ENCODE results near the gene ABCA9. TPM values are rescaled to one million over a fixed set of nuclear protein-coding genes. Genes with fewer than 3 reads are reported as not detected.

Gene ABCA9
- total and polyA plus RNA-seq, 2 of the 13 experiments (the other 11 are each of a cell fraction or from before 2014, with no cell fraction given) = 0.04 TPM; not detected in 1

DNA sequence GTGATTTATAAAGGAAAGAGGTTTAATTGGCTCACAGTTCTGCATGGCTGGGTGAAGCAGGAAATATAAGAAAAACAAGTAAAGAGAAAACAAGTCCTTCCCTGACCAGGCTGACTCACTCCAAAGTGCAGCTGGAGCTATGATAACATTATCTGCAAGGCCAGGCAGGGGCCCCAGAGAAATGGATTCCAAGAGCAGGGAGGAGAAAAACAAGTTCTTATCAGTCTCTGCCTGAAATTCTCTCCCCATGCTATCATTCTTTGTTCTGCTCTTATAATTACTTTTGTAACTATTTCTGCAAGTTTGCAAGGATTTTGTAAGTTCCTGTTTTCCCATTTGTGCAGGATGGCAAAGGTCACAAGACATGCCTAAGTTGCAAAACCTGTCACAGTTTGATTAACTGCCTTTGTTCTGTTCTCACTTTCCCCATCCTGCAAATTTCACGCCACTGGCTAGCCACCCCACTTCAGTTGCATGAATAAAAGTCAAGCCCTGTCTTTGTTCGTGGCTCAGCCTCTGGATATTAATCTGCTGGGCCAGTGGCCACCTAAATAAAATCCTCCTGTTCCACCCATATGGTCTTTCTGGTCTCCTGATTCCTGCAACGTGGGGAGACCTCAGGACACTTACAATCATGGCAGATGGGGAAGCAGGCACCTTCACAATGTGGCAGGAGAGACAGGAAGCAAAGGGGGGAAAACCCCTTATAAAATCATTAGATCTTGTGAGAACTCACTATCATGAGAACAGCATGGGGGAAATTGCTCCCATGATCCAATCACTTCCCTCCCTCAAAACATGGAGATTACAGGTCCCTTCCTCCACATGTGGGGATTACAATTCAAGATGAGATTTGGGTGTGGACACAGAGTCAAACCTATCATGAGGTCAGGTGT lies 13.1 kb downstream of the ABCA9 start (continued):
- TF ChIP-seq, protein P1, sequence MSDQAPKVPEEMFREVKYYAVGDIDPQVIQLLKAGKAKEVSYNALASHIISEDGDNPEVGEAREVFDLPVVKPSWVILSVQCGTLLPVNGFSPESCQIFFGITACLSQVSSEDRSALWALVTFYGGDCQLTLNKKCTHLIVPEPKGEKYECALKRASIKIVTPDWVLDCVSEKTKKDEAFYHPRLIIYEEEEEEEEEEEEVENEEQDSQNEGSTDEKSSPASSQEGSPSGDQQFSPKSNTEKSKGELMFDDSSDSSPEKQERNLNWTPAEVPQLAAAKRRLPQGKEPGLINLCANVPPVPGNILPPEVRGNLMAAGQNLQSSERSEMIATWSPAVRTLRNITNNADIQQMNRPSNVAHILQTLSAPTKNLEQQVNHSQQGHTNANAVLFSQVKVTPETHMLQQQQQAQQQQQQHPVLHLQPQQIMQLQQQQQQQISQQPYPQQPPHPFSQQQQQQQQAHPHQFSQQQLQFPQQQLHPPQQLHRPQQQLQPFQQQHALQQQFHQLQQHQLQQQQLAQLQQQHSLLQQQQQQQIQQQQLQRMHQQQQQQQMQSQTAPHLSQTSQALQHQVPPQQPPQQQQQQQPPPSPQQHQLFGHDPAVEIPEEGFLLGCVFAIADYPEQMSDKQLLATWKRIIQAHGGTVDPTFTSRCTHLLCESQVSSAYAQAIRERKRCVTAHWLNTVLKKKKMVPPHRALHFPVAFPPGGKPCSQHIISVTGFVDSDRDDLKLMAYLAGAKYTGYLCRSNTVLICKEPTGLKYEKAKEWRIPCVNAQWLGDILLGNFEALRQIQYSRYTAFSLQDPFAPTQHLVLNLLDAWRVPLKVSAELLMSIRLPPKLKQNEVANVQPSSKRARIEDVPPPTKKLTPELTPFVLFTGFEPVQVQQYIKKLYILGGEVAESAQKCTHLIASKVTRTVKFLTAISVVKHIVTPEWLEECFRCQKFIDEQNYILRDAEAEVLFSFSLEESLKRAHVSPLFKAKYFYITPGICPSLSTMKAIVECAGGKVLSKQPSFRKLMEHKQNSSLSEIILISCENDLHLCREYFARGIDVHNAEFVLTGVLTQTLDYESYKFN (CRISPR knock-in tag; conservative IDR thresholded peaks at IDR 0.05) = peak; percentile 99
- TF ChIP-seq SIN3B (IDR thresholded peaks at IDR 0.05; ENCODE audit: low read length) (no peak), ZNF816 (CRISPR knock-in tag; IDR thresholded peaks at IDR 0.05; ENCODE audit: borderline replicate concordance) (no peak), NR2C2 (CRISPR knock-in tag; IDR thresholded peaks at IDR 0.05; ENCODE audit: borderline replicate concordance) (peak; percentile 91), GATA4 (IDR thresholded peaks at IDR 0.05; ENCODE audit: borderline replicate concordance, low read depth) (peak; percentile 99), ZNF230 (CRISPR knock-in tag; IDR thresholded peaks at IDR 0.05) (no peak; the same call in 1 of the 2 replicates), SOX6 (IDR thresholded peaks at IDR 0.05) (no peak), SOX6 (CRISPR knock-in tag; IDR thresholded peaks at IDR 0.05) (peak; percentile 100), ZZZ3 (CRISPR knock-in tag; IDR thresholded peaks at IDR 0.05; ENCODE audit: borderline replicate concordance) (no peak), PAWR (CRISPR knock-in tag; IDR thresholded peaks at IDR 0.05; ENCODE audit: borderline replicate concordance) (no peak), KAT8 (CRISPR knock-in tag; IDR thresholded peaks at IDR 0.05) (peak; percentile 88), ZNF839 (CRISPR knock-in tag; IDR thresholded peaks at IDR 0.05; ENCODE audit: borderline replicate concordance) (no peak), ZNF335 (CRISPR knock-in tag; IDR thresholded peaks at IDR 0.05) (no peak), MIER3 (CRISPR knock-in tag; IDR thresholded peaks at IDR 0.05; ENCODE audit: borderline replicate concordance) (peak; percentile 95; the same call in 1 of the 2 replicates), MIER2 (CRISPR knock-in tag; IDR thresholded peaks at IDR 0.05) (peak; percentile 81; the same call in 1 of the 2 replicates)
- TF ChIP-seq, protein P2, sequence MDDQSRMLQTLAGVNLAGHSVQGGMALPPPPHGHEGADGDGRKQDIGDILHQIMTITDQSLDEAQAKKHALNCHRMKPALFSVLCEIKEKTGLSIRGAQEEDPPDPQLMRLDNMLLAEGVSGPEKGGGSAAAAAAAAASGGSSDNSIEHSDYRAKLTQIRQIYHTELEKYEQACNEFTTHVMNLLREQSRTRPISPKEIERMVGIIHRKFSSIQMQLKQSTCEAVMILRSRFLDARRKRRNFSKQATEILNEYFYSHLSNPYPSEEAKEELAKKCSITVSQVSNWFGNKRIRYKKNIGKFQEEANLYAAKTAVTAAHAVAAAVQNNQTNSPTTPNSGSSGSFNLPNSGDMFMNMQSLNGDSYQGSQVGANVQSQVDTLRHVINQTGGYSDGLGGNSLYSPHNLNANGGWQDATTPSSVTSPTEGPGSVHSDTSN (CRISPR knock-in tag; IDR thresholded peaks at IDR 0.05; ENCODE audit: borderline replicate concordance) = no peak
- TF ChIP-seq, protein P3, sequence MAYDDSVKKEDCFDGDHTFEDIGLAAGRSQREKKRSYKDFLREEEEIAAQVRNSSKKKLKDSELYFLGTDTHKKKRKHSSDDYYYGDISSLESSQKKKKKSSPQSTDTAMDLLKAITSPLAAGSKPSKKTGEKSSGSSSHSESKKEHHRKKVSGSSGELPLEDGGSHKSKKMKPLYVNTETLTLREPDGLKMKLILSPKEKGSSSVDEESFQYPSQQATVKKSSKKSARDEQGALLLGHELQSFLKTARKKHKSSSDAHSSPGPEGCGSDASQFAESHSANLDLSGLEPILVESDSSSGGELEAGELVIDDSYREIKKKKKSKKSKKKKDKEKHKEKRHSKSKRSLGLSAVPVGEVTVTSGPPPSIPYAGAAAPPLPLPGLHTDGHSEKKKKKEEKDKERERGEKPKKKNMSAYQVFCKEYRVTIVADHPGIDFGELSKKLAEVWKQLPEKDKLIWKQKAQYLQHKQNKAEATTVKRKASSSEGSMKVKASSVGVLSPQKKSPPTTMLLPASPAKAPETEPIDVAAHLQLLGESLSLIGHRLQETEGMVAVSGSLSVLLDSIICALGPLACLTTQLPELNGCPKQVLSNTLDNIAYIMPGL (CRISPR knock-in tag; IDR thresholded peaks at IDR 0.05; ENCODE audit: borderline replicate concordance in 1 of 2, low read depth in 1 of 2) = peak in 1 of 2 experiments; percentile 55; a peak in 1 of 4 replicates
- TF ChIP-seq, protein P4, sequence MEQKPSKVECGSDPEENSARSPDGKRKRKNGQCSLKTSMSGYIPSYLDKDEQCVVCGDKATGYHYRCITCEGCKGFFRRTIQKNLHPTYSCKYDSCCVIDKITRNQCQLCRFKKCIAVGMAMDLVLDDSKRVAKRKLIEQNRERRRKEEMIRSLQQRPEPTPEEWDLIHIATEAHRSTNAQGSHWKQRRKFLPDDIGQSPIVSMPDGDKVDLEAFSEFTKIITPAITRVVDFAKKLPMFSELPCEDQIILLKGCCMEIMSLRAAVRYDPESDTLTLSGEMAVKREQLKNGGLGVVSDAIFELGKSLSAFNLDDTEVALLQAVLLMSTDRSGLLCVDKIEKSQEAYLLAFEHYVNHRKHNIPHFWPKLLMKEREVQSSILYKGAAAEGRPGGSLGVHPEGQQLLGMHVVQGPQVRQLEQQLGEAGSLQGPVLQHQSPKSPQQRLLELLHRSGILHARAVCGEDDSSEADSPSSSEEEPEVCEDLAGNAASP (CRISPR knock-in tag; IDR thresholded peaks at IDR 0.05; ENCODE audit: borderline replicate concordance) = peak; percentile 91
- TF ChIP-seq, protein P5, sequence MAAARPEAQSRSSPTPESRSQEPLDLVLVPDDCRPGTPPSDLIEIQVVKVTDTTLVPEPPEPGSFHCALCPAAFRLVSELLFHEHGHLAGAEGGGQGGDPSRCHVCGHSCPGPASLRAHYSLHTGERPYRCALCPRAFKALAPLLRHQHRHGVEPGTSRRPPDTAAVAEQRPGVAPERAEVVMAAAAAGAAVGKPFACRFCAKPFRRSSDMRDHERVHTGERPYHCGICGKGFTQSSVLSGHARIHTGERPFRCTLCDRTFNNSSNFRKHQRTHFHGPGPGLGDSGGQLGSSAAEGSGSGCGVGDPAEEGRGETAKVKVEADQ (CRISPR knock-in tag; IDR thresholded peaks at IDR 0.05; ENCODE audit: borderline replicate concordance) = peak; percentile 83; the same call in 1 of the 2 replicates
